Liver (tissue), 9 donors: Measurements from ENCODE around the gene KCNQ1. TPM values are rescaled to one million over a fixed set of nuclear protein-coding genes. Genes with fewer than 3 reads are reported as not detected.

Experiments used
- DNase-seq: peaks from one replicate; pipeline ENCODE4 v3.0.0-alpha.2; 2017; ENCODE audit warnings: low spot score
- H3K27ac ChIP-seq, 2 donors: one replicate each; pipeline ENCODE4 v1.7.0; 2013; ENCODE audit warnings: inconsistent platforms in 2 of 2, low read length in 2 of 2, control low read depth in 1 of 2, low read depth in 1 of 2, mild to moderate bottlenecking in 1 of 2
- H3K27me3 ChIP-seq, 4 donors: one replicate each; pipeline versions ENCODE4 v1.6.1 to v1.7.0; 2013; ENCODE audit warnings: low read length in 3 of 4, inconsistent platforms in 1 of 4, mild to moderate bottlenecking in 1 of 4, moderate library complexity in 1 of 4; ENCODE audit not compliant: control insufficient read depth in 4 of 4, insufficient read depth in 4 of 4
- H3K36me3 ChIP-seq, 4 donors: one replicate each; pipeline versions ENCODE4 v1.6.1 to v1.7.0; 2013; ENCODE audit warnings: low read length in 3 of 4, mild to moderate bottlenecking in 3 of 4, low read depth in 1 of 4, moderate library complexity in 1 of 4; ENCODE audit not compliant: control insufficient read depth in 4 of 4, insufficient read depth in 3 of 4
- H3K4me1 ChIP-seq, 4 donors: one replicate each; pipeline versions ENCODE4 v1.6.1 to v1.7.0; 2013; ENCODE audit warnings: low read length in 3 of 4, mild to moderate bottlenecking in 3 of 4, moderate library complexity in 1 of 4; ENCODE audit not compliant: control insufficient read depth in 4 of 4, insufficient read depth in 4 of 4
- H3K4me3 ChIP-seq, 3 donors: one replicate each; pipeline versions ENCODE4 v1.6.1 to v1.7.0; 2013; ENCODE audit warnings: low read length in 3 of 3, control low read depth in 1 of 3, low read depth in 1 of 3, mild to moderate bottlenecking in 1 of 3
- H3K9ac ChIP-seq, 2 donors: one replicate each; pipeline ENCODE4 v1.7.0; 2013; ENCODE audit warnings: low read length in 2 of 2, mild to moderate bottlenecking in 2 of 2, moderate library complexity in 2 of 2, control low read depth in 1 of 2, low read depth in 1 of 2
- H3K9me3 ChIP-seq, 4 donors: one replicate each; pipeline versions ENCODE4 v1.6.1 to v1.7.0; 2013; ENCODE audit warnings: low read length in 3 of 4; ENCODE audit not compliant: control insufficient read depth in 4 of 4
- ATF3 ChIP-seq: IDR thresholded peaks from 2 replicates; pipeline ENCODE4 v1.6.1; 2016; ENCODE audit warnings: antibody characterized with exemption
- CTCF ChIP-seq: fragments of 150-350 bp; IDR thresholded peaks from 2 replicates; pipeline ENCODE4 v1.5.1; 2017; ENCODE audit warnings: improper control_type of control experiment, low read depth, low read length; ENCODE audit not compliant: missing input control
- FOXA1 ChIP-seq: IDR thresholded peaks from 2 replicates; pipeline ENCODE4 v1.6.1; 2016; ENCODE audit warnings: antibody characterized with exemption
- FOXA2 ChIP-seq: IDR thresholded peaks from 2 replicates; pipeline ENCODE4 v1.6.1; 2016; ENCODE audit warnings: antibody characterized with exemption
- GABPA ChIP-seq, 2 donors: IDR thresholded peaks in 1 of 2; conservative IDR thresholded peaks in 1 of 2; 2 replicates each; pipeline ENCODE4 v1.6.1; 2016; ENCODE audit warnings: antibody characterized with exemption in 2 of 2, mild to moderate bottlenecking in 1 of 2, moderate library complexity in 1 of 2
- HNF4A ChIP-seq, 2 donors: conservative IDR thresholded peaks; 2 replicates each; pipeline ENCODE4 v1.6.1; 2016; ENCODE audit warnings: antibody characterized with exemption in 2 of 2, mild to moderate bottlenecking in 2 of 2
- HNF4G ChIP-seq: IDR thresholded peaks from 2 replicates; pipeline ENCODE4 v1.6.1; 2016; ENCODE audit warnings: antibody characterized with exemption
- MAX ChIP-seq: IDR thresholded peaks from 2 replicates; pipeline ENCODE4 v1.6.1; 2016; ENCODE audit warnings: antibody characterized with exemption
- NR2F2 ChIP-seq: IDR thresholded peaks from 2 replicates; pipeline ENCODE4 v1.6.1; 2016; ENCODE audit warnings: antibody characterized with exemption
- RAD21 ChIP-seq, 2 donors: IDR thresholded peaks; 2 replicates each; pipeline ENCODE4 v1.6.1; 2016; ENCODE audit warnings: antibody characterized with exemption in 2 of 2, mild to moderate bottlenecking in 2 of 2
- REST ChIP-seq: IDR thresholded peaks from 2 replicates; pipeline ENCODE4 v1.6.1; 2016; ENCODE audit warnings: antibody characterized with exemption, mild to moderate bottlenecking
- SP1 ChIP-seq: IDR thresholded peaks from 2 replicates; pipeline ENCODE4 v1.6.1; 2018; ENCODE audit warnings: antibody characterized with exemption, mild to moderate bottlenecking
- TAF1 ChIP-seq: conservative IDR thresholded peaks from 2 replicates; pipeline ENCODE4 v1.6.1; 2016; ENCODE audit warnings: antibody characterized with exemption, mild to moderate bottlenecking
- YY1 ChIP-seq: IDR thresholded peaks from 2 replicates; pipeline ENCODE4 v1.6.1; 2016; ENCODE audit warnings: antibody characterized with exemption, mild to moderate bottlenecking
- ZBTB33 ChIP-seq: IDR thresholded peaks from 2 replicates; pipeline ENCODE4 v1.6.1; 2016; ENCODE audit warnings: antibody characterized with exemption
- WGBS: extraction: QIAGEN DNeasy Blood & Tissue Kit; methylation state at CpG from one replicate; pipeline ENCODE4 v1.1.7; 2013; 5-methylcytosine and 5-hydroxymethylcytosine counted together
- polyA plus RNA-seq, 2 donors: library from polyadenylated mRNA; stranded (reverse) in 1 of 2; unstranded in 1 of 2; fragments of 200-250 nt in 1 of 2; fragments of >200 nt in 1 of 2; fragmentation: Nextera tagmentation in 1 of 2; extraction: Ambion mirVana in 1 of 2; gene quantifications; one replicate each; pipeline versions ENCODE4 v1.2.1 to v1.2.3, GENCODE V29; 2013 to 2015
- total RNA-seq, 2 donors: library from RNA; depleted of rRNA; stranded (reverse); fragments of >200 nt; gene quantifications; one replicate each; pipeline ENCODE4 v1.2.3, GENCODE V29; 2014
- donor health status: healthy.
- donor health status: healthy.
- donor health status: healthy.
- donor health status: healthy.
- donor health status: healthy.

The KCNQ1 gene
- total and polyA plus RNA-seq, 4 donors = 0.31 to 2.2 (median 1.5) TPM

- Histone ChIP-seq H3K9ac (no peak overlapping the region), H3K4me1 (peaks cover 0 to 4% (median 0%) of the 10 kb centered on the region in 4 donors), H3K27me3 (peaks cover 0 to 8% (median 1%) of the 10 kb centered on the region in 4 donors), H3K36me3 (no peaks in the 10 kb centered on the region), H3K9me3 (peaks cover 0 to 4% (median 2%) of the 10 kb centered on the region in 4 donors), H3K27ac (no peak overlapping the region), H3K4me3 (no peak overlapping the region)
- TF ChIP-seq REST = no peak
- no peak for TF ChIP-seq HNF4G
- TF ChIP-seq TAF1 = no peak
- no peak for TF ChIP-seq NR2F2
- TF ChIP-seq GABPA (IDR thresholded peaks at IDR 0.05 in 1 of 2, conservative IDR thresholded peaks at IDR 0.05 in 1 of 2) = no peak
- no peak for TF ChIP-seq RAD21 (IDR thresholded peaks at IDR 0.05)
- DNase-seq = no peak
- WGBS = 91% methylated on average over 12 of the region's 12 CpGs
Measured at GRCh38 chr11:2794968-2795322, 350.1 kb downstream of the KCNQ1 start.

GRCh38 chr11:2795491-2795991 is 350.7 kb downstream of the KCNQ1 start:
- 91% methylated on average over 10 of the region's 10 CpGs for WGBS
- no peak overlapping the region for H3K27ac ChIP-seq
- H3K4me1 ChIP-seq = peaks cover 0 to 4% (median 0%) of the 10 kb centered on the region in 4 donors
- no peak overlapping the region for H3K4me3 ChIP-seq
- no peak for DNase-seq
- peaks cover 0 to 4% (median 2%) of the 10 kb centered on the region in 4 donors for H3K9me3 ChIP-seq
- TF ChIP-seq RAD21 (IDR thresholded peaks at IDR 0.05) (no peak), GABPA (IDR thresholded peaks at IDR 0.05 in 1 of 2, conservative IDR thresholded peaks at IDR 0.05 in 1 of 2) (no peak), SP1 (no peak), FOXA2 (no peak), REST (no peak)
- no peak overlapping the region for H3K9ac ChIP-seq
- no peaks in the 10 kb centered on the region for H3K36me3 ChIP-seq
- peaks cover 0 to 8% (median 0%) of the 10 kb centered on the region in 4 donors for H3K27me3 ChIP-seq

GRCh38 chr11:2796091-2796490 is 351.3 kb downstream of the KCNQ1 start:
- no peak for TF ChIP-seq GABPA (IDR thresholded peaks at IDR 0.05 in 1 of 2, conservative IDR thresholded peaks at IDR 0.05 in 1 of 2)
- TF ChIP-seq TAF1 = no peak
- no peak for TF ChIP-seq RAD21 (IDR thresholded peaks at IDR 0.05)
- no peak for TF ChIP-seq FOXA1
- TF ChIP-seq NR2F2 = no peak
- TF ChIP-seq SP1 = no peak
- TF ChIP-seq CTCF = no peak
- no peak for TF ChIP-seq YY1
- TF ChIP-seq ATF3 = no peak
- no peak for TF ChIP-seq ZBTB33
- TF ChIP-seq HNF4A (conservative IDR thresholded peaks at IDR 0.05) = no peak
- no peak for TF ChIP-seq MAX
- Histone ChIP-seq H3K27ac (no peak overlapping the region), H3K36me3 (no peaks in the 10 kb centered on the region), H3K9ac (no peak overlapping the region), H3K27me3 (peaks cover 0 to 5% (median 0%) of the 10 kb centered on the region in 4 donors), H3K4me1 (peaks cover 0 to 4% (median 0%) of the 10 kb centered on the region in 4 donors), H3K9me3 (peaks cover 0 to 4% (median 2%) of the 10 kb centered on the region in 4 donors), H3K4me3 (no peak overlapping the region)
- WGBS = 94% methylated on average over 15 of the region's 15 CpGs
- no peak for DNase-seq
